HL-60 (cell line): ENCODE data around the gene HEPACAM.

ENCODE experiments used
- CTCF ChIP-seq: IDR thresholded peaks from one replicate; pipeline ENCODE4 v1.5.1; 2011; ENCODE audit warnings: low read length, control low read depth, inconsistent platforms; ENCODE audit not compliant: insufficient read depth
- POLR2AphosphoS5 ChIP-seq: IDR thresholded peaks from 2 replicates; pipeline ENCODE4 v1.6.1; 2012; ENCODE audit warnings: low read depth
- REST ChIP-seq: IDR thresholded peaks from 2 replicates; pipeline ENCODE4 v1.6.1; 2012; ENCODE audit warnings: low read depth; ENCODE audit not compliant: insufficient replicate concordance
- SPI1 ChIP-seq: IDR thresholded peaks from 2 replicates; pipeline ENCODE4 v1.6.1; 2012; ENCODE audit warnings: low read depth, mild to moderate bottlenecking, borderline replicate concordance

- TF ChIP-seq CTCF (no peak), REST (no peak), POLR2AphosphoS5 (no peak), SPI1 (no peak)
These were observed 15.5 kb downstream of the HEPACAM start for GRCh38 chr11:124920356-124920755.
